HG03460 (cell line): Measurements from ENCODE around the gene RNF11.
"Not testable (repeated sequence)": the region's sequence is repeated elsewhere in the genome, so short reads cannot be mapped to it uniquely, and the experiment has no call there.

Source experiments
- ATAC-seq: cut with Tn5 transposase; IDR thresholded peaks from one replicate; pipeline ENCODE4 v1.9.1; 2021; ENCODE audit not compliant: unreplicated experiment

RNF11 gene, protein sequence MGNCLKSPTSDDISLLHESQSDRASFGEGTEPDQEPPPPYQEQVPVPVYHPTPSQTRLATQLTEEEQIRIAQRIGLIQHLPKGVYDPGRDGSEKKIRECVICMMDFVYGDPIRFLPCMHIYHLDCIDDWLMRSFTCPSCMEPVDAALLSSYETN

GRCh38 chr1:51235673-51236530, at the start of gene RNF11:
Gene RNF11 (plus strand): TSS chr1:51236273. CDS start chr1:51236757, 484 bp downstream.
- peak; percentile 77 for ATAC-seq

DNA sequence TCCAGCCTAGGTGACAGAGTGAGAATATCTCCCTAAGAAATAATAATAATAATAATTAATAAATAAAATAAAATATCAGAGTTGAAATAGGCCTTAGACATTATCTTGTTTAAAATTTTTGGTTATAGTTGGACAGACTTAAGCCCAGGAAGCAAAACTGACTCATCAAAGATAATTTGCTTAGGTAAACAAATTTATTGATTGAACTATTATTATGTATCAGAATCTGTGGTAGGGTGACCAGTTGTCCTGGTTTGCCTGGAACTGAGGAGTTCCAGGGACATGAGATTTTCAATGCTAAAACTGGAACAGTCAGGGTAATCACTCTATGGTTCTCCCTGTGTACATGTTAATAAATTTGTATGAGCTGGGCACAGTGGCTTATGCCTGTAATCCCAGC, 47.8 kb upstream of the RNF11 start:
- ATAC-seq, result no peak

DNA sequence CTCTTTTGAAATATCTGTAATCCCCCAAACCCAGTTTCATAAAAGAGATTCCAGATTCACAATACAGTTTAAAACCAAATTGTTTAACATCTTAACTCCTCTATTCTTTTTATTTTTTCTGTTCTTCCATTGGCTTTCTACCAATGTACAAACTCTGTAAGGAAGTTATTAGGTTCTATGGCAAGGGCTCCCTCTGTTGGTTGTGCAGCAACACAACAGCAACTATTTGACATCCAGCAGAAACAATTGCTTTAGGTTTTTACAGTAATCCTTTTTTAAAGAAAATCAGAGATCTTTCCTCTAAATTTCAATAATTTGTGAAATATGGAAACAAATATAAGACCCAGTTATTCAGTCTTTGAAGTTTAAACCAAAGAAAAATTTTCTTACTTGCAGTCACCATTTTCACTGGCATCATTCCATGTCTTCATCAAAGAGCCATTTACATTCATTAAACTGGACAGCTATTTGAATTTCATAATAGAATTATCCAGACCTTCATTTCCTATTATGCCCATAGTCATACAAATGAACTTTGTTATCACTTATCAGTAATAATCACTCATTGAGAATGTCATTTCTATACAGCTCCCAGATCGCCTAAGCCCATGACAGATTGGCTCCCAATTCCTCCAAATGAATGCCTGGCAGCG, 46.5 kb upstream of the RNF11 start:
- no peak for ATAC-seq

DNA sequence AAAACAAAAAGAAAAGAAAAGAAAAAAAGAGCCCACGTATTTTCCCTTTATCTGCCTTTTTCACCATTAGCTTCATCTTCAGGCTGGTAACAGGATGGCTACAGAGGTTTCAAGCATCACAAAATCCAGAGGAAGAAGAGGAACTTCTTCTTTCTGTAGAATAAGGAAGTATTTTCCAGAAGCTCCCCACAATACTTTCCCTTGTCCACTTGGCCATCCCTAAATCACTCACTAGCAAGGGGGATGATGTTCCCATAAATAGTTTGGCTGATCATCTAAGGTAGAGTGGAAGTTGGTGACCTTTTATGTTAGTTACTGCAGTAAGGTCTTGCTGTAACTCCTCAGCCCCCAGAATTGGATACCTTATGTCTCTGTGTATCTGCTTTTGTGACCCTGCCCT, 45.1 kb upstream of the RNF11 start:
- ATAC-seq, result no peak

- no peak for ATAC-seq
Observed at GRCh38 chr1:51192213-51192843, 43.7 kb upstream of the RNF11 start.

- ATAC-seq, result no peak
Observed at GRCh38 chr1:51193564-51193963, 42.5 kb upstream of the RNF11 start.

GRCh38 chr1:51203121-51203873, 32.8 kb upstream of the RNF11 start:
- ATAC-seq, result no peak

- no peak for ATAC-seq
Observed at GRCh38 chr1:51203874-51204245, 32.2 kb upstream of the RNF11 start.

DNA sequence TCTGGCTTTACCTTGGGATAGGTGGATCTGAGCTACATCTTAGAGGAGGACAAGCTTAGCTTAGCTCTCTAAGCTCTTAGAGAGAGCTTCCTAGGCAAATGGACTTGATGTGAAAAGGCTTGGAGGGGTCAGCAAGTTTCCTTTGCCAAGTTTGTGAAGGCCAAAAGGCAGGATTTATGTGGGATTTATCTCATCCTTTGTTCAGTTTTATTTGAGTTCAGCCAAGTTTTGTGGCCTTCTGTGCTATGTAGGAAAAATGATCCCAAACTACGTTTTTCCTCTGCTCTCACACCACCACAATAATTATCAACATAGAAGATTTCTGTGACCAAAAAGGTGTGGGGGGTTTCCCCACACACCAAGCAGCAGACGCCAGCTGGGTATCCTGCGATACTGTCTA, 26.0 kb upstream of the RNF11 start:
- no peak for ATAC-seq

- ATAC-seq, result no peak
Observed at GRCh38 chr1:51210676-51211075, 25.4 kb upstream of the RNF11 start.

- no peak for ATAC-seq
Observed at GRCh38 chr1:51214615-51215131, 21.4 kb upstream of the RNF11 start.

GRCh38 chr1:51215169-51215568, 20.9 kb upstream of the RNF11 start:
- no peak for ATAC-seq

DNA sequence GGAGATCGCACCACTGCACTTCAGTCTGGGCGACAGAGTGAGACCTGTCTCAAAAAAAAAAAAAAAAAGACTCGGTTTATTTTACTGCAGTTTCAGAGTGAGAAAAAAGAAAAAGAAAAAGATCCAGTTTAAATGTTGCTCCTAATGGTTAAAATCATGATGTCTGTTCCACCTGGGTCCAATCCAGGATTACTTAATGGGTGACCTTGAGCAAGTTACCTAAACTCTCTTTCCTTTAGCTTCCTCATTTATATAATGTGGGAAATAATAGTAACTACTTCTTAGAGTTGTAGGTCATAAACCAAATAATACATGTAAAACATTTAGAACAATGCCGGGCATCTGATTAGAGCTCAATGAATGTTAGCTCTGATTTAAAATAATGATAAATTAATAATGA, 19.4 kb upstream of the RNF11 start:
- no peak for ATAC-seq

GRCh38 chr1:51217101-51217500, 19.0 kb upstream of the RNF11 start:
- no peak for ATAC-seq

- no peak for ATAC-seq
Observed at GRCh38 chr1:51218570-51218969, 17.5 kb upstream of the RNF11 start.

DNA sequence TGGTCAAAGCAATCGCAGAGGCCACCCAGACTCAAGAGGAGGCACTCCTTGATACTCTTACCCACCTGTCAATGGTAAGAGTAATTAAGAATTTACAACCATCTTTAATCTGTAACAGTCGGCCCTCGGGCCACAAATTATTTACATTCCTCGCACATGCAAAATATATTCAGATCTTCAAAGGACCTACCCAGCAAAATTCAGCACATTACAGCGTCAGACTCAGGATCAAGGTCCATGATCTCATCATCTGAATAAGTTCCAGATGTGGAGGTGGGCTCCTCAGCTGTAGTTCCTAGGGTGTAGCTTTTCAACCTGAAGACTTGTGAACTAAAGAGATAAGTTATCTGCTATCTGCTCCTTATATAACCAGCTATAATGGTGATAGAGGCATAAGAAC, 17.1 kb upstream of the RNF11 start:
- ATAC-seq, result no peak

DNA sequence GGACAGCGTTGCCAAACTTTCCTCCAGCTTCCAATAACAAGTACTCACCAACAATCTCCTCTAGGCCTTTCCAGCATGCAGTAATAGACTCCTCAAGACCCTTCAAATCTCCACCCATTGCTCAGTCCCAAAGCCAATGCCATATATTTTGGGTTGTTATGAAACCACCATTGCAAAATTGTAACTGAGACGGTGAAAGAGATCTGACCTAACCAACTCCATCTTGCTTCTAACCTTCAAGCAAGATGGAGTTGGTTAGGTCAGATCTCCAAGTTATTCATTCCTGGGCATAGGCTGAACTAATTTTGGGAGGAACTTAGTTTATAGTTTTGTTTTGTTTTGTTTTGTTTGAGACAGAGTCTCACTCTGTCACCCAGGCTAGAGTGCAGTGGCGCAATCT, 14.5 kb upstream of the RNF11 start:
- not testable (repeated sequence) for ATAC-seq

GRCh38 chr1:51222136-51222787, 13.8 kb upstream of the RNF11 start:
- no peak for ATAC-seq

DNA sequence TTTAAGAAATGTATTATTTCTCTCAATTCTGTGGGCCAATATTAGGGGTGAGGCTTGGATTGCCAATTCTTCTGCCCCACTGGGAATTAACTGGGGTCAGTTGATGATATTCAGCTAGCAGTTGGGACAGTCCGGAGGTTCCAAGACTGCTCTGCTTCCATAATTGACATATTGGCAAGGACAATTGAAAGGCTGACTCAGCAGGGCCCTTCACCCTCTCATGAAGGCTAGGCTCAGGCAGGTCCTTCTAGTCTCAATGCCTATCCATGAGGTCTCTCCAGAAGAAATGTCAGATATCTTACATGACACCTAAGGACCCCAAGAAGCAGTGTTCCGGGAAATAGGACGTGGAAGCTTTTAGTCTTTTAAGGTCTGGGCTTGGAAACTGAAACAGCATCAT, 13.3 kb upstream of the RNF11 start:
- ATAC-seq, result no peak

- no peak for ATAC-seq
Observed at GRCh38 chr1:51224255-51224654, 11.8 kb upstream of the RNF11 start.
